HEK293 (cell line): ENCODE data around the gene CRTC3.

Experiments used
- CTCF ChIA-PET: fragments of 350-600 bp; formaldehyde crosslinking; extraction: SDS; loops from one replicate; lab custom pipeline; 2021; ENCODE audit warnings: antibody characterized with exemption; lab: Yijun Ruan, JAX
- POLR2A ChIA-PET: fragments of 300-600 bp; formaldehyde crosslinking; extraction: SDS; loops from one replicate; lab custom pipeline; 2020; ENCODE audit warnings: antibody characterized with exemption, inconsistent platforms; lab: Yijun Ruan, JAX
- H3K27ac ChIP-seq: fragments of 200-500 bp; sonication (Bioruptor generic); 2 replicates; pipeline ENCODE4 v1.5.1; 2014; ENCODE audit warnings: low read depth, low read length, control low read depth, inconsistent platforms; ENCODE audit errors: extremely low read depth
- H3K36me3 ChIP-seq, 2 experiments: fragments of 200-500 bp in 1 of 2; sonication (Bioruptor generic) in 1 of 2; 1 replicate in 1 of 2; 2 replicates in 1 of 2; pipeline ENCODE4 v1.5.1; 2014 to 2017; ENCODE audit warnings: inconsistent platforms in 2 of 2, low read length in 2 of 2; ENCODE audit not compliant: control insufficient read depth in 2 of 2, insufficient read depth in 1 of 2
- H3K4me1 ChIP-seq: fragments of 200-500 bp; sonication (Bioruptor generic); 2 replicates; pipeline ENCODE4 v1.5.1; 2014; ENCODE audit warnings: mild to moderate bottlenecking, low read length, inconsistent platforms; ENCODE audit not compliant: control insufficient read depth, insufficient read depth
- H3K4me3 ChIP-seq: 2 replicates; pipeline ENCODE4 v1.5.1; 2011; ENCODE audit warnings: low read depth, mild to moderate bottlenecking, control low read depth, low read length, moderate library complexity
- H3K9me3 ChIP-seq: fragments of 200-500 bp; sonication (Bioruptor generic); 2 replicates; pipeline ENCODE4 v1.5.1; 2014; ENCODE audit warnings: low read depth, low read length, inconsistent platforms; ENCODE audit not compliant: control insufficient read depth, insufficient read depth
- HOXC10 ChIP-seq: sonication (generic); formaldehyde crosslinking; IDR thresholded peaks from 2 replicates; pipeline ENCODE4 v1.8.1; 2023; ENCODE audit warnings: mild to moderate bottlenecking, missing genetic modification reagents
- IKZF3 ChIP-seq: fragments of 450-650 bp; IDR thresholded peaks from 2 replicates; pipeline ENCODE4 v1.5.0; 2018; ENCODE audit warnings: missing biosample characterization, mild to moderate bottlenecking, missing genetic modification characterization, moderate library complexity
- OSR2 ChIP-seq: fragments of 450-650 bp; formaldehyde crosslinking; IDR thresholded peaks from 2 replicates; pipeline ENCODE4 v1.5.1; 2016; ENCODE audit warnings: missing biosample characterization, missing genetic modification characterization
- PRDM1 ChIP-seq: fragments of 450-650 bp; formaldehyde crosslinking; IDR thresholded peaks from 2 replicates; pipeline ENCODE4; 2016; ENCODE audit warnings: missing biosample characterization, missing genetic modification characterization
- SCRT2 ChIP-seq: fragments of 450-650 bp; formaldehyde crosslinking; IDR thresholded peaks from 2 replicates; pipeline ENCODE4 v1.5.1; 2016; ENCODE audit warnings: missing biosample characterization, missing genetic modification characterization
- YY1 ChIP-seq: fragments of 450-650 bp; formaldehyde crosslinking; IDR thresholded peaks from 2 replicates; pipeline ENCODE4 v1.5.1; 2018; ENCODE audit warnings: missing biosample characterization, missing genetic modification characterization
- ZBTB20 ChIP-seq: fragments of 450-650 bp; formaldehyde crosslinking; IDR thresholded peaks from 2 replicates; pipeline ENCODE4 v1.5.1; 2016; ENCODE audit warnings: missing biosample characterization, missing genetic modification characterization
- ZBTB21 ChIP-seq: fragments of 450-650 bp; formaldehyde crosslinking; IDR thresholded peaks from 2 replicates; pipeline ENCODE4 v1.5.1; 2017; ENCODE audit warnings: missing biosample characterization, missing genetic modification characterization
- ZNF138 ChIP-seq: fragments of 450-650 bp; formaldehyde crosslinking; IDR thresholded peaks from 2 replicates; pipeline ENCODE4 v1.5.1; 2016; ENCODE audit warnings: missing biosample characterization, missing genetic modification characterization, borderline replicate concordance
- ZNF155 ChIP-seq: fragments of 450-650 bp; formaldehyde crosslinking; IDR thresholded peaks from 2 replicates; pipeline ENCODE4 v1.5.1; 2016; ENCODE audit warnings: missing biosample characterization, missing genetic modification characterization
- ZNF19 ChIP-seq: fragments of 450-650 bp; formaldehyde crosslinking; IDR thresholded peaks from 2 replicates; pipeline ENCODE4; 2016; ENCODE audit warnings: missing biosample characterization, missing genetic modification characterization, low read depth
- ZNF211 ChIP-seq: fragments of 450-650 bp; formaldehyde crosslinking; IDR thresholded peaks from 2 replicates; pipeline ENCODE4 v1.5.1; 2016; ENCODE audit warnings: low read depth, missing biosample characterization, missing genetic modification characterization
- ZNF266 ChIP-seq: fragments of 450-650 bp; formaldehyde crosslinking; IDR thresholded peaks from 2 replicates; pipeline ENCODE4 v1.5.1; 2016; ENCODE audit warnings: missing biosample characterization, missing genetic modification characterization, low read depth
- ZNF311 ChIP-seq: fragments of 450-650 bp; formaldehyde crosslinking; IDR thresholded peaks from 2 replicates; pipeline ENCODE4 v1.5.1; 2017; ENCODE audit warnings: missing biosample characterization, missing genetic modification characterization, borderline replicate concordance
- ZNF37A ChIP-seq: fragments of 450-650 bp; IDR thresholded peaks from 2 replicates; pipeline ENCODE4 v1.5.1; 2018; ENCODE audit warnings: missing biosample characterization, missing genetic modification characterization
- ZNF621 ChIP-seq: fragments of 450-650 bp; formaldehyde crosslinking; IDR thresholded peaks from 2 replicates; pipeline ENCODE4 v1.5.1; 2017; ENCODE audit warnings: missing biosample characterization, missing genetic modification characterization
- TF ChIP-seq, protein P1 (sequence below): IDR thresholded peaks from 2 replicates; pipeline ENCODE4 v1.6.1; 2011; ENCODE audit warnings: mild to moderate bottlenecking, low read depth, low read length, borderline replicate concordance
- TF ChIP-seq, protein P2 (sequence below): fragments of 450-650 bp; formaldehyde crosslinking; conservative IDR thresholded peaks from 2 replicates; pipeline ENCODE4 v1.5.1; 2016; ENCODE audit warnings: low read depth, missing biosample characterization, missing genetic modification characterization
- TF ChIP-seq, protein P3 (sequence below): fragments of 450-650 bp; formaldehyde crosslinking; IDR thresholded peaks from 2 replicates; pipeline ENCODE4 v1.5.1; 2016; ENCODE audit warnings: missing biosample characterization, missing genetic modification characterization, borderline replicate concordance
- TF ChIP-seq, protein P4 (sequence below): fragments of 450-650 bp; formaldehyde crosslinking; IDR thresholded peaks from 2 replicates; pipeline ENCODE4 v1.5.1; 2017; ENCODE audit warnings: missing biosample characterization, missing genetic modification characterization

The CRTC3 gene

DNA sequence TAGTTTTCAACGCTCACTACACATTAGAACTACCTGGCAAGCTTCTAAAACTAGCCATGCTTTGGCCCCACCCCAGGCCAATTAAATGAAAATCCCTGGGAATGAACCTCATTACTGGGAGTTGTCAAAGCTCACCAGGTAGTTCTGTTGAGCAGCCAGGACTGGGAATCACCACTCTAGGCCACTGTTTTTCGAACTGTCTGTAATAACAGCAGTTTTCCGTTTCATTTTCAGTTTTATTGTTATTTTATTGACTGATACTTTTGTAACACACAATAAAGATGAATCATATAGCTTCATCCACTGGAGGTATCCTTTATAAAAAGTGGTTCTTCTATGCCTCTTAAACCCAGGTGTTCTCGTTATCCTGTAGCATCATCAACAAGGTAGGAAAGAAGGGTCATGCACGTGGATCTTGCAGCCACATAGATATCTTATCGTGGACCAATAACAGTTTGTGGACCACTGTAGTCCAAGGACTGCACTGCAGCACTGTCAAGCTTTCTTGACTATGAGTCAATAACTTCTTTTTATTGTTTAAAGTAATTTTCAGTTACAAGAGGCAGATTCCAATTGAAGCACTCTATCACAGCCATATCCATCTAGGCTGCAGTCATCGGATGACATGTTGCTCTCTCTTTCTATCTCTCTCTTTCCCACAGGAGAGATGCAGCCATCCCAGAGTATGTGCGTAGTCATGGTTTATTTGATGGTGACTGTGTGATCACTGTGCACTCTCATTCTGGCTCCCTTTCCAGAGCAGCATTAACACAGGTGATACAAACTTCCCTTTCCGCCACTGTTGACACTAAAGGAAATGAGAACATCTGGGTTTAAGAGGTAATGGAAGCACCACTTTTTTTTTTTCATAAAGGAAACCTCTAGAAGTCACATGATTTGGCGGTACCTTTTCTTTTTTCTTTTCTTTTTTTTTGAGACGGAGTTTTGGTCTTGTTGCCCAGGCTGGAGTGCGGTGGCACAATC lies 148.4 kb downstream of the CRTC3 start (continued):
- no peak for TF ChIP-seq ZBTB20 (tag by site-specific recombination)
- TF ChIP-seq ZNF211 (tag by site-specific recombination), result no peak
- TF ChIP-seq YY1 (tag by site-specific recombination), result no peak
- TF ChIP-seq OSR2 (tag by site-specific recombination), result no peak
- no peak for TF ChIP-seq ZBTB21
- TF ChIP-seq IKZF3 (tag by site-specific recombination), result no peak

DNA sequence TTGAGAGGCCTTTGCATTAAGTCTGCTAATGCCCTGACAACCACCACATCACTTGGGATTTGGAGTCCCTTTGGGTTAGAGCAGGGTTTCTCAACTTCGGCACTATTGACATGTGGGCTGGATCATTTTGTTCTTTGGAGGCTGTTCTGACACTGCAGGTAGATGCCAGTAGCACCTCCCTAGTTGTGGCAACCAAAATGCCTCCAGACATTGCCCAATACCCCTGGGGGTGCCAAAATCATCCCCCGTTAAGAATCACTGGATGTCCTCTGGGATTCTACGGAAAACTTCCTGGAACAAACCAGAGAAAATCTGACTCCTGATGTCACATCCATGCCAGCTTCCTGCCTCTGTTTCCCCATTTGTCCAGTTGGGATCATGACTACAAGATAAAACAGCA lies 150.2 kb downstream of the CRTC3 start:
- TF ChIP-seq SCRT2 (tag by site-specific recombination) (no peak), ZNF19 (tag by site-specific recombination) (no peak), ZNF266 (tag by site-specific recombination) (no peak), HOXC10 (CRISPR knock-in tag) (no peak), ZNF621 (tag by site-specific recombination) (no peak), PRDM1 (no peak), ZNF138 (tag by site-specific recombination) (no peak), ZNF155 (tag by site-specific recombination) (no peak), ZNF37A (tag by site-specific recombination) (no peak), ZNF311 (tag by site-specific recombination) (no peak)
- TF ChIP-seq, protein P1, sequence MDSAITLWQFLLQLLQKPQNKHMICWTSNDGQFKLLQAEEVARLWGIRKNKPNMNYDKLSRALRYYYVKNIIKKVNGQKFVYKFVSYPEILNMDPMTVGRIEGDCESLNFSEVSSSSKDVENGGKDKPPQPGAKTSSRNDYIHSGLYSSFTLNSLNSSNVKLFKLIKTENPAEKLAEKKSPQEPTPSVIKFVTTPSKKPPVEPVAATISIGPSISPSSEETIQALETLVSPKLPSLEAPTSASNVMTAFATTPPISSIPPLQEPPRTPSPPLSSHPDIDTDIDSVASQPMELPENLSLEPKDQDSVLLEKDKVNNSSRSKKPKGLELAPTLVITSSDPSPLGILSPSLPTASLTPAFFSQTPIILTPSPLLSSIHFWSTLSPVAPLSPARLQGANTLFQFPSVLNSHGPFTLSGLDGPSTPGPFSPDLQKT, result no peak
- TF ChIP-seq, protein P2, sequence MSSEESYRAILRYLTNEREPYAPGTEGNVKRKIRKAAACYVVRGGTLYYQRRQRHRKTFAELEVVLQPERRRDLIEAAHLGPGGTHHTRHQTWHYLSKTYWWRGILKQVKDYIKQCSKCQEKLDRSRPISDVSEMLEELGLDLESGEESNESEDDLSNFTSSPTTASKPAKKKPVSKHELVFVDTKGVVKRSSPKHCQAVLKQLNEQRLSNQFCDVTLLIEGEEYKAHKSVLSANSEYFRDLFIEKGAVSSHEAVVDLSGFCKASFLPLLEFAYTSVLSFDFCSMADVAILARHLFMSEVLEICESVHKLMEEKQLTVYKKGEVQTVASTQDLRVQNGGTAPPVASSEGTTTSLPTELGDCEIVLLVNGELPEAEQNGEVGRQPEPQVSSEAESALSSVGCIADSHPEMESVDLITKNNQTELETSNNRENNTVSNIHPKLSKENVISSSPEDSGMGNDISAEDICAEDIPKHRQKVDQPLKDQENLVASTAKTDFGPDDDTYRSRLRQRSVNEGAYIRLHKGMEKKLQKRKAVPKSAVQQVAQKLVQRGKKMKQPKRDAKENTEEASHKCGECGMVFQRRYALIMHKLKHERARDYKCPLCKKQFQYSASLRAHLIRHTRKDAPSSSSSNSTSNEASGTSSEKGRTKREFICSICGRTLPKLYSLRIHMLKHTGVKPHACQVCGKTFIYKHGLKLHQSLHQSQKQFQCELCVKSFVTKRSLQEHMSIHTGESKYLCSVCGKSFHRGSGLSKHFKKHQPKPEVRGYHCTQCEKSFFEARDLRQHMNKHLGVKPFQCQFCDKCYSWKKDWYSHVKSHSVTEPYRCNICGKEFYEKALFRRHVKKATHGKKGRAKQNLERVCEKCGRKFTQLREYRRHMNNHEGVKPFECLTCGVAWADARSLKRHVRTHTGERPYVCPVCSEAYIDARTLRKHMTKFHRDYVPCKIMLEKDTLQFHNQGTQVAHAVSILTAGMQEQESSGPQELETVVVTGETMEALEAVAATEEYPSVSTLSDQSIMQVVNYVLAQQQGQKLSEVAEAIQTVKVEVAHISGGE (tag by site-specific recombination), result no peak
- TF ChIP-seq, protein P3, sequence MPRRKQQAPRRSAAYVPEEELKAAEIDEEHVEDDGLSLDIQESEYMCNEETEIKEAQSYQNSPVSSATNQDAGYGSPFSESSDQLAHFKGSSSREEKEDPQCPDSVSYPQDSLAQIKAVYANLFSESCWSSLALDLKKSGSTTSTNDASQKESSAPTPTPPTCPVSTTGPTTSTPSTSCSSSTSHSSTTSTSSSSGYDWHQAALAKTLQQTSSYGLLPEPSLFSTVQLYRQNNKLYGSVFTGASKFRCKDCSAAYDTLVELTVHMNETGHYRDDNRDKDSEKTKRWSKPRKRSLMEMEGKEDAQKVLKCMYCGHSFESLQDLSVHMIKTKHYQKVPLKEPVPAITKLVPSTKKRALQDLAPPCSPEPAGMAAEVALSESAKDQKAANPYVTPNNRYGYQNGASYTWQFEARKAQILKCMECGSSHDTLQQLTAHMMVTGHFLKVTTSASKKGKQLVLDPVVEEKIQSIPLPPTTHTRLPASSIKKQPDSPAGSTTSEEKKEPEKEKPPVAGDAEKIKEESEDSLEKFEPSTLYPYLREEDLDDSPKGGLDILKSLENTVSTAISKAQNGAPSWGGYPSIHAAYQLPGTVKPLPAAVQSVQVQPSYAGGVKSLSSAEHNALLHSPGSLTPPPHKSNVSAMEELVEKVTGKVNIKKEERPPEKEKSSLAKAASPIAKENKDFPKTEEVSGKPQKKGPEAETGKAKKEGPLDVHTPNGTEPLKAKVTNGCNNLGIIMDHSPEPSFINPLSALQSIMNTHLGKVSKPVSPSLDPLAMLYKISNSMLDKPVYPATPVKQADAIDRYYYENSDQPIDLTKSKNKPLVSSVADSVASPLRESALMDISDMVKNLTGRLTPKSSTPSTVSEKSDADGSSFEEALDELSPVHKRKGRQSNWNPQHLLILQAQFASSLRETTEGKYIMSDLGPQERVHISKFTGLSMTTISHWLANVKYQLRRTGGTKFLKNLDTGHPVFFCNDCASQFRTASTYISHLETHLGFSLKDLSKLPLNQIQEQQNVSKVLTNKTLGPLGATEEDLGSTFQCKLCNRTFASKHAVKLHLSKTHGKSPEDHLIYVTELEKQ (tag by site-specific recombination), result no peak
- TF ChIP-seq, protein P4, sequence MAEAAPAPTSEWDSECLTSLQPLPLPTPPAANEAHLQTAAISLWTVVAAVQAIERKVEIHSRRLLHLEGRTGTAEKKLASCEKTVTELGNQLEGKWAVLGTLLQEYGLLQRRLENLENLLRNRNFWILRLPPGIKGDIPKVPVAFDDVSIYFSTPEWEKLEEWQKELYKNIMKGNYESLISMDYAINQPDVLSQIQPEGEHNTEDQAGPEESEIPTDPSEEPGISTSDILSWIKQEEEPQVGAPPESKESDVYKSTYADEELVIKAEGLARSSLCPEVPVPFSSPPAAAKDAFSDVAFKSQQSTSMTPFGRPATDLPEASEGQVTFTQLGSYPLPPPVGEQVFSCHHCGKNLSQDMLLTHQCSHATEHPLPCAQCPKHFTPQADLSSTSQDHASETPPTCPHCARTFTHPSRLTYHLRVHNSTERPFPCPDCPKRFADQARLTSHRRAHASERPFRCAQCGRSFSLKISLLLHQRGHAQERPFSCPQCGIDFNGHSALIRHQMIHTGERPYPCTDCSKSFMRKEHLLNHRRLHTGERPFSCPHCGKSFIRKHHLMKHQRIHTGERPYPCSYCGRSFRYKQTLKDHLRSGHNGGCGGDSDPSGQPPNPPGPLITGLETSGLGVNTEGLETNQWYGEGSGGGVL (tag by site-specific recombination), result no peak
- TF ChIP-seq, all 188 proteins: peak for 0
- Histone ChIP-seq H3K4me3 (no peak overlapping the region), H3K27ac (no peak overlapping the region), H3K4me1 (no peaks in the 10 kb centered on the region), H3K36me3 (no peaks in the 10 kb centered on the region), H3K9me3 (no peaks in the 10 kb centered on the region; the same call in 1 of the 2 replicates)
- CTCF ChIA-PET, result no interaction called here
- POLR2A ChIA-PET, result no interaction called here
